Testis (tissue), 2 donors: Measurements from ENCODE around the gene GLI1.

ENCODE experiments used
- CTCF ChIP-seq, 3 experiments: fragments of 450-650 bp in 2 of 3; fragments of 200-600 bp in 1 of 3; sonication (generic) in 1 of 3; IDR thresholded peaks; one replicate each; pipeline ENCODE4 v1.5.1; 2016 to 2019; ENCODE audit warnings: antibody characterized with exemption in 3 of 3, mild to moderate bottlenecking in 2 of 3, moderate library complexity in 1 of 3
- POLR2A ChIP-seq: fragments of 450-650 bp; IDR thresholded peaks from one replicate; pipeline ENCODE4 v1.6.1; 2017; ENCODE audit warnings: antibody characterized with exemption, mild to moderate bottlenecking, moderate library complexity

- TF ChIP-seq POLR2A (no peak), CTCF (IDR thresholded peaks at IDR 0.05) (no peak)
Measured at GRCh38 chr12:57419495-57419894, 40.1 kb upstream of the GLI1 start.
